SK-N-MC (cell line): ENCODE measurements around the gene RTP1.

Experiments used
- EZH2 ChIP-seq: fragments of 200-600 bp; sonication (generic); IDR thresholded peaks from one replicate; pipeline ENCODE4 v1.6.1; 2017; ENCODE audit warnings: antibody characterized with exemption
- POLR2AphosphoS5 ChIP-seq: IDR thresholded peaks from 2 replicates; pipeline ENCODE4 v1.6.1; 2012; ENCODE audit warnings: mild to moderate bottlenecking, low read depth, low read length, borderline replicate concordance

DNA sequence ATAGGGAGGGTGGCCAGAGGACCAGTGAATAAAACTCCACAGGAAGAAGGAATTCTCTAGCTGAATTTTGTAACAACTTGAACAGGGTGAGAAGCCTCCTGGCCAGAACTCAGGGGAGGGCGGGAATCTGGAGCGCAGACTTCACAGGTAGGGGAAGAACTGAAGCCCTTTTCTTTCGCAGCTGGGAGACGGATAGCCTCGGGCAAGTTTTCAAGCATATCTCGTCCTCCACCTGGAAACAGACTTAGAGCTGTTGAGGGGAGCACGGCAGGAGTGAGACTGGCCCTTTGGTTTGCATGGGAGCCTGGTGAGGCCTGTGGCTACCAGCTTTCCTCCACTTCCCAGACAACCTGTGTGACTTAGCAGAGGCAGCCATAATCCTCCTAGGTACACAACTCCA, 47.1 kb upstream of the RTP1 start:
- TF ChIP-seq EZH2 (no peak), POLR2AphosphoS5 (no peak)
